ENCODE data around the gene CD19. TPM values are rescaled to one million over a fixed set of nuclear protein-coding genes. Genes with fewer than 3 reads are reported as not detected.

CD19 gene
- polyA plus RNA-seq, 1 donor from 2014 or later = not detected

GRCh38 chr16:28927815-28928214 is 4.0 kb upstream of the CD19 start:
- TF ChIP-seq EZH2 (IDR thresholded peaks at IDR 0.05; ENCODE audit: borderline replicate concordance, insufficient read depth, low read length, poor library complexity, severe bottlenecking) (no peak), SMC3 (conservative IDR thresholded peaks at IDR 0.05; ENCODE audit: poor library complexity) (no peak), TAF1 (IDR thresholded peaks at IDR 0.05; ENCODE audit: low read depth) (no peak), CTCF (IDR thresholded peaks at IDR 0.05; ENCODE audit: poor library complexity, severe bottlenecking) (no peak), REST (IDR thresholded peaks at IDR 0.05; ENCODE audit: borderline replicate concordance) (no peak), RAD21 (conservative IDR thresholded peaks at IDR 0.05) (no peak), EP300 (conservative IDR thresholded peaks at IDR 0.05; ENCODE audit: poor library complexity, severe bottlenecking) (no peak), MXI1 (conservative IDR thresholded peaks at IDR 0.05; ENCODE audit: poor library complexity, severe bottlenecking) (no peak), POLR2AphosphoS5 (IDR thresholded peaks at IDR 0.05) (no peak)
- Histone ChIP-seq H3K9ac (ENCODE audit: low read length) (no peak overlapping the region), H3K4me3 (ENCODE audit: low read length) (no peak overlapping the region)

DNA sequence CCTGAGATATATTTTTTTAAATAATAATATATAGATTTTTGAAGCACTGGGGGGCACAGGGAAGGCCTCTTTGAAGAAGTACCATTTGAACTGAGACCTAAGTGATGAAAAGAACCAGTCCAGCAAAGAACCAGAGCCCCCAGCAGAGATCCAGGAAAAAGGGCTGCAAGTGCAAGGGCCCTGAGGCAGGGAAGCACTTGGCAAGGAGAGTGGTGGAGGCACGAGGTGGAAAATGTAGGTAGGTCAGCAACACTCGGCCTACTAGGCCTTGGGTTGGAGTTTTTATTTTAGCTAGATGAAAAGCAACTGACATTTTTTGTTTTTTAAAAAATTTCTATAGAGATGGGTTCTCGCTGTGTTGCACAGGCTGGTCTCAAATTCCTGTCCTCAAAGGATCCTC is 1.6 kb upstream of the CD19 start:
- Histone ChIP-seq H4K20me1 (ENCODE audit: insufficient read depth) (no peaks in the 10 kb centered on the region), H3K27me3 (ENCODE audit: insufficient read depth, low read depth, low read length) (no peaks in the 10 kb centered on the region), H3K4me2 (ENCODE audit: low read length) (no peak overlapping the region), H3K36me3 (ENCODE audit: insufficient read depth, low read length) (no peaks in the 10 kb centered on the region), H3F3A (ENCODE audit: insufficient read depth, low read length, poor library complexity, severe bottlenecking) (no peaks in the 10 kb centered on the region), H3K79me2 (replicated peaks; ENCODE audit: insufficient read depth, low read length) (no peaks in the 10 kb centered on the region), H3K4me3 (ENCODE audit: low read length) (no peak overlapping the region), H3K9me3 (ENCODE audit: low read length) (no peaks in the 10 kb centered on the region), H2AFZ (ENCODE audit: low read depth, low read length) (no peak overlapping the region), H3K9me2 (ENCODE audit: insufficient read depth, low read length) (no peaks in the 10 kb centered on the region), H3K27ac (ENCODE audit: low read length) (no peak overlapping the region), H3K9ac (ENCODE audit: low read length) (no peak overlapping the region)
- TF ChIP-seq RAD21 (conservative IDR thresholded peaks at IDR 0.05) (no peak), POLR2AphosphoS5 (IDR thresholded peaks at IDR 0.05) (no peak), REST (IDR thresholded peaks at IDR 0.05; ENCODE audit: borderline replicate concordance) (no peak), MXI1 (conservative IDR thresholded peaks at IDR 0.05; ENCODE audit: poor library complexity, severe bottlenecking) (no peak), TAF1 (IDR thresholded peaks at IDR 0.05; ENCODE audit: low read depth) (no peak), CTCF (IDR thresholded peaks at IDR 0.05; ENCODE audit: poor library complexity, severe bottlenecking) (no peak), SMC3 (conservative IDR thresholded peaks at IDR 0.05; ENCODE audit: poor library complexity) (no peak), EP300 (conservative IDR thresholded peaks at IDR 0.05; ENCODE audit: poor library complexity, severe bottlenecking) (no peak), EZH2 (IDR thresholded peaks at IDR 0.05; ENCODE audit: borderline replicate concordance, insufficient read depth, low read length, poor library complexity, severe bottlenecking) (no peak)

More at GRCh38 chr16:28927815-28928214, 4.0 kb upstream of the CD19 start:
- no peaks in the 10 kb centered on the region for H3K36me3 ChIP-seq (ENCODE audit: insufficient read depth, low read length)
- no peaks in the 10 kb centered on the region for H3F3A ChIP-seq (ENCODE audit: insufficient read depth, low read length, poor library complexity, severe bottlenecking)
- no peak overlapping the region for H3K27ac ChIP-seq (ENCODE audit: low read length)
- no peaks in the 10 kb centered on the region for H4K20me1 ChIP-seq (ENCODE audit: insufficient read depth)
- no peaks in the 10 kb centered on the region for H3K79me2 ChIP-seq (replicated peaks; ENCODE audit: insufficient read depth, low read length)
- no peaks in the 10 kb centered on the region for H3K27me3 ChIP-seq (ENCODE audit: insufficient read depth, low read depth, low read length)
- no peak overlapping the region for H2AFZ ChIP-seq (ENCODE audit: low read depth, low read length)
- H3K9me3 ChIP-seq (ENCODE audit: low read length) = no peaks in the 10 kb centered on the region
- no peaks in the 10 kb centered on the region for H3K9me2 ChIP-seq (ENCODE audit: insufficient read depth, low read length)
- no peak overlapping the region for H3K4me2 ChIP-seq (ENCODE audit: low read length)

Data from neural cell (in vitro differentiated cells).